A673 (cell line): ENCODE measurements around the gene ATP6V0D1.

Source experiments
- CTCF ChIP-seq: fragments of 300-800, 200-600 bp; sonication (generic); conservative IDR thresholded peaks from 2 replicates; pipeline ENCODE4 v1.5.1; 2017; ENCODE audit warnings: low read depth, mild to moderate bottlenecking, antibody characterized with exemption, low read length, moderate library complexity, mixed read lengths
- EZH2 ChIP-seq: fragments of 200-600 bp; sonication (generic); IDR thresholded peaks from 2 replicates; pipeline ENCODE4 v1.6.1; 2017; ENCODE audit warnings: borderline replicate concordance, low read depth, mild to moderate bottlenecking, mixed read lengths, antibody characterized with exemption, low read length; ENCODE audit not compliant: poor library complexity, severe bottlenecking

- TF ChIP-seq EZH2 (no peak), CTCF (no peak)
Observed at GRCh38 chr16:67396159-67397035, 84.6 kb downstream of the ATP6V0D1 start.
